HK-2 (cell line): ENCODE measurements around the gene DGKI.

Experiments
- DNase-seq: peaks from one replicate; pipeline ENCODE4 v3.0.0-alpha.2; 2018; ENCODE audit not compliant: unreplicated experiment

The DGKI gene

GRCh38 chr7:137871170-137871915 is 24.6 kb upstream of the DGKI start:
- DNase-seq = no peak

DNA sequence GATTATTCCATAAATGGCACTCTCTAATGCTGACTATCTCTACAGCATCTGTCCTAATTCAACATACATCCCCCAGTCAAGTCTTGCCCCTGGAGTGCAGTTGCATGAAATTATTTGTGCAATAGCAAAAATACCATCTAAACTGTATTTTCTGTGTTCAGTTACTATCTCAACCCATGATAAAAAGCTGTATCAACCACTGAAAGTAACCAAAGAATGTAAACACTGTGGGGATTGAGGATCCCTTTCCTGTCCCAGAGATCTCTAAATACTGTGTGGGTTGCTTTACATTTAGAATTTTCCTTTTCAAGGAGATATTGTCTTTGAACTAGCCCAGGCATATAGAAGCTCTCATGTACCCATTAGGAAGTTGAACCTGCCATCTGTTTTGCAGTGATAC is 23.9 kb upstream of the DGKI start:
- DNase-seq = no peak

GRCh38 chr7:137870078-137870477 is 23.3 kb upstream of the DGKI start:
- DNase-seq = no peak

DNA sequence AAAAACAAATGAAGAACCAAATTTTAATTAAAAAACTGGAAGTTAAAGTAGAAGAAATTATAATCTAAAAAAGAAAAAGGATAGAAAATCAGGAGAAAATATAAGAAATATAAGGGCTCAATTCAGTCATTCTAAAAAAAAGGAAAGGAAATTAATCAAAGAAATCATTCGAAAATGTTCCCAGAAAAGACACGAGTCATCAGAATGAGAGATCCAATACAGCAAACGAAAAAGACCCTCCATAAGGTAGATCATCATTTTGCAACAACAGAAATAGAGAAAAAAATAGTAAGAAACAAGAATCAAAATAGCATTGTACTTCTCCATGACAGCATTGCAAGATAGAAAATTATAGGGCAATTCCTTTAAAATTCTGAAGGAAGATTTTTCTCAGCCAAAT is 22.5 kb upstream of the DGKI start:
- DNase-seq = no peak

DNA sequence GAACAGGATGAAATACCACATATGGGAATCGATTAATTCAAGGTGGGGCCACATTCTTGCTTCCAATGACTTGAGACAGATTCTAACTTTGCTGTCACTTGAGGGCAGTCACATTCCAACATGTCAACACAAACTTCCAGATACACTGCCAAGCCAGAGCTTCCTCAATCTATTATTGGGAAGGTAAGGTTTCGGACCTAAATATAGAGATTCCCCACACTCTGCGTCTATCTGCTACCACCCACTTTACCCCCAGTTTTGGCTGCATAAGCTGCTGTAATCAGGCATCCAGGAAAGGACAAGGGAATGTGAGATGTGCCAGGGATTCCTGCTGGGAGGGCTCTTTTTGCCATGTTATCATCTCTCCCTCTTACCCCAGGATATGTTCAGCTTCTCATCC is 20.5 kb upstream of the DGKI start:
- DNase-seq = no peak

DNA sequence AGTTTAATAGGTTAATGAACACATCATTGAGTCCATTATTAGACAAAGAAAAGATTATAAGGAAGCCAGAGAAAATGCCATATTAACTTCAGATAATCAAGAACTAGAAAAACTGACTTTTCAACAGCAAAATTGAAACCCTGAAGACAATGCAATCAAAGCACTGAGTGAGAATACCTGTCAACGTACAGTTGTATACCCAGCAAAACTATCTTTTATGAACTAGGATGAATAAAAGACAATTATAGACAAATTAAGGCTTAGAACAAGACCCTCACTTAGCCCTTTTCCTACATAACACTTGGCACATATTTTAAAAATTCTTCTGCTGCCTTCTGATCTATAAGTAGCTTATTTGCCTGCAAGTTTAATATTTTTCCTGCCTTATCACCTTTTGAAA is 19.0 kb upstream of the DGKI start:
- DNase-seq = no peak

DNA sequence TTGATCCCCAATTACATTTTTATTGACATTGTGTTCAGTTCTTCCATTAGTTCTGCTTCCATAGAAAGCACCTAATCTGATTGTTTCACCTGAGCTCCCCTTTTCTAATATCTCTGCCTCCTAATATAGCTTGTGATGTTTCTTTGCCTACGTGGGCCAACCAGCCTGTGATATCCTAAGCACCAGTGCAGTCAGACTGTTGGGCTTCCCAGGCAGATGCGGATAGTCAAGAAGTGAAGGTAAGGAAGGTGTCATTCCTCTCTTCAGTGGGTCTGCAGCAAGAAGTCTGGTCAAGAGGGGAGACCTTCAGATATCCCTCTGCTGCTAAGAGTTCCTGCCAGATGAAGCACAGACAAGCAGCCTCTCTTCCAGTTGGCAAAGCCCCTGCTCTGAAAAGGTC is 16.2 kb upstream of the DGKI start:
- no peak for DNase-seq

GRCh38 chr7:137862358-137862757 is 15.6 kb upstream of the DGKI start:
- DNase-seq = no peak

DNA sequence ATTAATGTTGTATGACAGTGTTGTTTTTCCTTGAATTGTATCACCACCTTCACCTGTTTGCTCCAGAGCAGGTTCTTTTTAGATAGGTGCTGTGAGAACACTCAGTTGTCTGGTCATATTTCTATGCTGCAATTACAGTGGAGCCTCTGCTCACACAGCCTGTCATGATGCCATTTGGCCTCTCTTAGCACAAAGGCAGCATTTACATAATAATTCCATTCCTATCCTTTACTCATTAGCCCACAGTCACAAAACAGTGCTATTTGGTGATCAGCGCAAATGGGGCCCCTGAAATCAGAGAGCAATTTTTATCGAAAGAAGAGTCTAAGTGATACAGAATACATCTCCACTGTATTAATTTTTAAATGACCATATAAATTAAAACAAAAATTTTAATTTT is 13.8 kb upstream of the DGKI start:
- no peak for DNase-seq

GRCh38 chr7:137853053-137853452 is 6.3 kb upstream of the DGKI start:
- no peak for DNase-seq

- DNase-seq = no peak
These were observed 5.3 kb upstream of the DGKI start for GRCh38 chr7:137852108-137852507.

GRCh38 chr7:137850972-137851945 is 4.5 kb upstream of the DGKI start:
- DNase-seq = no peak

DNA sequence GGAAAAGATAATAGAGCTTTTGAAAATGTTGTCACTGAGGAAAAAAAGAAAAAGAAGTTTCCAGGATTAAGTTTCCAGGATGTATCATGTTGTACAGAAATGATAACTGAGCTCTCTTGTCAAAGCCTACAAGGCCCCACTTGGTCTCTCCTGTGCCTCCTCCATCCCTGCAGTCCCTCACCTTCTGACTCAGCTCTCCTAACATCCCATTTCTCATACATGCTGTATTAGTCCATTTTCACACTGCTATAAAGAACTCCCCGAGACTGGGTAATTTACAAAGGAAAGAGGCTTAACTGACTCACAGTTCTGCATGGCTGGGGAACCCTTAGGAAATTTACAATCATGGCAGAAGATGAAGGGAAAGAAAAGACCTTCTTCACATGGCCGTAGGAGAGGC is 3.8 kb upstream of the DGKI start:
- no peak for DNase-seq

DNA sequence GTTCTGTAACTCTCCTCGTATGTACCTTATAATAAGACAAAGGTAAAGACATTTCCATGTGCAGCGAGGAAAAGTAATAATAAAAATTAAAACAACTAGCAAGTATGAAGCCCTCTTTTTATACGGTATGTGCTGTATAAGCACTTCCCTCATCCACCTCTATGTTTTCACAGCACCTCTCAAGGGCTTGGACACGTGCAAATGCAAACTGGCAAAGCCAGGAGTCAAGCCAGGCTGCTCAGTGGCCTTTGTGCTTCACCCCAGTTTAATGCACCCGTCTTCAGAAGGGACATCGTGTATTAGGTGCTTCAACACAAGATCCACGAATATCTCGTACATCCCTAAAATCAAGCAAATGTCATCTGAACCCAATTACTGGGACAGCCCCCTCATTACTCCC is 1.3 kb upstream of the DGKI start:
- DNase-seq = no peak

DNA sequence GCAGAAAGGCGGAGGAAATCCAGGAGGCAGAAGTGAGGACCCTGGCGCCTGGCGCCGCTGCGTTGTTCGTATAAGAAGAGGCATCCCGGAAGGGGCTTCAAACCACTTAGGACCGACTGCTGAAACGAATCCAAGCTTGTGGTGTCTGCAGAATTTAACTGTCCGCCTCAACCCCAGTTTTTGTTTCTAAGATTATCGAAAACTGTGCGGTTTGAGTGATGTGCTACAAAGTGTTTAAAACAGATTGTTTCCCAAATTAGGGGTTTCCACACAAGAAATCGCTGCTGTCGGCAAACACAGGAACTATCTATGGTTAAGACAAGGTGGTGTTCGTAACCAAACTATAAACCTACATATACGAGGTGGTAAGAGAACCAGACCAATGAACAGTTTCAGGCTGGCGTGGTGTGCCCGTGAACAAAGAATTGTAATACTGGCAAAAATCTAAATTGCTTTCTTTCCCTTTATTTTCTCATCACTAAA is 835 bp upstream of the DGKI start:
- DNase-seq = no peak

DNA sequence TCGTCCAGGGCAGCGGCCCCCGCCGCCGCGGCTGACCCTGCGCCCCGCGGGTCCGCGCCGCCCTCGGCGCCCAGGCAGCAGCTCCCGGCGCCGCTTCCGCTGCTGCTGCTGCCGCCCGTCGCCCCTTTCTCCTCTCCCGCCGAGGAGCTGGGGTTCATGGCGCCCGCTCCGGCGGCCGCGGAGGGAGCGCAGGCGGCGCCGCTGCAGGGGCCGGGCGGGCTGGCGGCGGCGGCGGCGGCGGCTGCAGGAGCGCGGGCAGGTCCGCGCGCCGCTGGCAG is 286 bp downstream of the DGKI start:
- no peak for DNase-seq

DNA sequence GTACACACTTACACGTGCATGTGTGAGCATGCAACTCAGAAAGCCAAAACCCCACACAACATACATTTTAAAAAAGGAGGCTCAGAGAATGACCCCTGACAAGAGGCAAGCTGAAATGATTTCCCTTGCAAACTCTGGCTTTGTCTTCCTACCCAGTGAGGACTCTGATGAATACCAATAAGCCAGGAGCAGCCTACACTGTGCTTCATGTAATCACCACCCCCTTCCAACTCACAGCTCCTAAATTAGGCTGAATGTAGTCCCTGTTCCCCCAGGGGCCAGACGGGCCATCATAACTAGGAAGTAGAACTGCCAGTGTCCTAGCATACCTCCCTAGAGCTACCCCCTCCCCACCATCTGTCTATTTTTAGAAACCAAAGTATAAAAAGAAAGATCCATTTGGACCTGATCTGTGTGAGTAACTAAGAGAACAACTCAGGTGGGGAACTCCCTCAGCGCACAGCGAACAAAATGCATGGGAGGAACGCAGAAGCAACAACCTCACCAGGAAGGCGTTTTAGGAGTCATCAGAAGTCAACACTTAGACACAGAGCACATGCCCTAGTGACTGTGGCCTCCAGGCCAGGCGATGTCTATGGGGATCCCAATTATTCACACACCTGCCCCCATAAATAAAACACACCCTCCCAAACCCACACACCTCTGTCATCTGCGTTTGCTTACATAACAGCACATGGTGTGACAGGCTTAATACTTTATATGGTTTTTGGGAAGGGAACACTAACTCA is 1.9 kb downstream of the DGKI start:
- DNase-seq = no peak

DNA sequence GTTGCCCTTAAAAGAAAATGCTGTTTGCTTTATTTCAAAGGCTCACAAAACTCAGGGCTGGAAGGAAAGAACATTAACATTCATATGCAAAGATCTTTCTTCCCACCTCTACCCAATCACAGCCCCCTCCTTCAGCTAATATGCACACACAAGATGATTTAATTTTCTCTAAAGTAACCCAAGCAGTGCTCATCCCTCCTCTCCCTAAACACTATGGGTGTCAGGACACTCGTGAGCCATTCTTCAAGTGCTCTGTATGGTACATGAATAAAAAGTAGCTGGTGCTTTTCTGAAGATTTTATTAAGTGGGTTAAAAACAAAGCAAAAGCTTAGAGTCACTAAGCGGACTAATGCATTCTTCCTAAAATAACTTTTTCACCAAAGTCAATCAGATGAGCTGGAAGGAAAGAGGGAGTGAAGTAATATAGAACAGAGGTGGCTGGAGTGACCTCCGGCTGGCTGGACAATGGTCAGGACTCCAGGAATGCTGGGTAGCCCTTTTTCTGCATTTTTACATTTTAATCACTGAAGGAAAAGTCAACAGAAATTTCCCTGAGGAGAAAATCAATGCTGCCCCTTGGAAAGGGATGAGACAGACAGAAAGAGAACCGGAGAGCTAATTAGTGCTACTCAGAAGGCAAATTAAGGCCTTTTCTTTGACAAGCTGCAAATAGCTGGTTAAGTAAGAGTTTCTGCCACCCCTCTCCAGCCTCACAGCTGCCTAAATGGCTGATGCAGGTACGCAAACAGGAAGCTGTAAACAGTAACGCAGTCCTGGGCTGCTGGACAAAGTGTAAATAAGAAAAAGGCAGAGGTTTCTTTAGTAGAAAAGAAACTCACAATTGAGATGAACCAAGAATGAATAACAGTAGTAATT is 6.6 kb downstream of the DGKI start:
- DNase-seq = no peak

DNA sequence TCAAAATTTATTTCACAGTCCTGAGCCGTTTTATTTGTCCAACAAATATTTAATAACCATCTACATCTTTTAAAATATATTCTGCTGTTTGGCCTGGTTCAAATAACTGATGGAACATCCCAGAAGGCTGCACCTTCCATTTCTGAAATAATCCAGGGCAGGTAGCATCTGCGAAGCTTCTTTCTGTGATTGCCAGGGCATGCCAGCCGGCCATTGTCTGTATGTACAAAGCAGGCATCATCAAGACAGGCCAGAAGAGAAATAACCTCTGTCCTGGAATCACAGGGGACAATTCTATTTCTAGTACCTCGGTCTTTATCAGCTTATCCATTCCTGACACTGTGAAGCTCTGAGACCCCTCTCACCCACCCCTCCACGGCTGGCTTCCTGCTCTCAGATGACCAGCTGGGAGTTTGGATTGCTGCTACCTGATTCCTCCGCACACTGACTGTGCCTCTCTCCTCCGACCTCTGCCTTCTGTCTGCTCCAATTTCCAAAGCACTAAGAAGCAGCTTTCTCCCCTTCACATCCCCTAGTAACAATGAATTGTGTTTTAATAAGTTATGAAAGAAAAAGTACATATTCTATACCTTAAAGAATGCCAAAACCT is 8.0 kb downstream of the DGKI start:
- no peak for DNase-seq

GRCh38 chr7:137836541-137836940 is 10.2 kb downstream of the DGKI start:
- no peak for DNase-seq

GRCh38 chr7:137836113-137836509 is 10.7 kb downstream of the DGKI start:
- DNase-seq = no peak
